GM18861 (cell line): ENCODE results near the gene TDO2.

Experiments
- ATAC-seq: cut with Tn5 transposase; IDR thresholded peaks from one replicate; pipeline ENCODE4 v1.9.1; 2021; ENCODE audit not compliant: unreplicated experiment

The TDO2 gene

DNA sequence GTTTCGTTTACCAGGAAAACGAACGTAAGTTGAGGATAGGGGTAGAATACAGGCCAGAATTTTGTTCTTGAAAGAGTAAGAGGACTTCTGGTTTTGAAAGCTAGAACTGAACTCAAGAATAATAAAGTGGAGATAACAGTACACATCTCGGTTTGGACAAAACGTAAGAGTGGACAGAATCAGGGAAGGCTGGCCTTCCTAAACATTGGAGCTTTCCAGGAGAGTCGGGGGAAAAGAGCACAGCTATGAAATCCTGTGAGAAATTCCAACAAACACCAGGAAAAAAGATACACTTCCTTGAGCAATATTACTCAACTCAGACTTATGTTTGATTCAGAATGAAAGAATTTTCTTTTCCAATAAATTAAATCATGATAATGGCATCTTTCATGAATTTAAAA, 49.0 kb downstream of the TDO2 start:
- ATAC-seq = no peak

DNA sequence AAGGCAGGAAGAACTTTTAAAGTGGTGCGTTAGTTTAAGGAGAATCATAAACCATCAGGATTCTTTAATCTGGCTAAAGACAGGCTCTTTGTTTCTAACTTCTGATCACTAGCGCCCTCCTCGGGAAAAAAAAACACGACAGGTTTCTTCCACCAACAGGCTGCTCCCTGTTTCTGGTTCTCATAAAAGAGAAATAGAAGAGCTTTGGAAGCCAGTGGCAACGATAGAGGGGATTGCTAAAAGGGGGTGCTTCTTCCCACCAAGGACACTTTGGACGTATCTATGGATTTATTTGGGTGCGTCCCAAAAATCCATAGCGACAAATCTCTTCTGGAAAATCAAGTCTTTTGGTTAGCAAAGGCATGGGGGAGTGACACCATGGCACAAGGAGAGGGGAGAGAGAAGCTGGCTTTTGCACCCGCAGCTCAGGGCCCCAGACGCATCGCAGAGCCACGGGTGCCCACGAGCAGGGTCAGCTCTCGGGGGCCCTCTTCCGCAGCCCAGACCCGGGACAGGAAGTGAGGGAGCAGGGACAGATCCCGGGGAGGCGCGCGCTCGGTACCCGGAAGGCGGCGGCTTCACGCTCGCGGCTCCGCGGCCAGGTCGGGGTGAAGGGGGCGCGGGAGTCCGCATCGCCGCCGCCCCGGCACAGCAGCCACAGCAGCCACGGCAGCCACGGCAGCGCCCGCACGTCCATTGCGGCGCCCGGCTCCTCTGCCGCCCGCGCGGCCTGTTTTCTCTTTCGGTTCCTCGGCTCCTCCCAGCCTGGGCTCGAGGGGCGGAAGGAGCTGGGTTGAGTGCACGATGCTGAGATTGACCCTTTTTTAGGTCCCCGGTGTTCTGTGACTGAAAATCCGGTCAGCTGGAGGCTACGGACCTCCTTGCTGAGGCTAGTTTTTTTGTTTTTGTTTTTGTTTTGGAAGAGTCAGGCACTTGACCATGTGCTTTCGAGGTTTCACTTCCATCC, 49.9 kb downstream of the TDO2 start, which contains the start of gene CTSO:
TSS of gene CTSO (minus strand) at position 716 of the 967 bp plus-strand sequence. CDS start at position 697, 19 bp downstream.
- ATAC-seq = peak; percentile 95

DNA sequence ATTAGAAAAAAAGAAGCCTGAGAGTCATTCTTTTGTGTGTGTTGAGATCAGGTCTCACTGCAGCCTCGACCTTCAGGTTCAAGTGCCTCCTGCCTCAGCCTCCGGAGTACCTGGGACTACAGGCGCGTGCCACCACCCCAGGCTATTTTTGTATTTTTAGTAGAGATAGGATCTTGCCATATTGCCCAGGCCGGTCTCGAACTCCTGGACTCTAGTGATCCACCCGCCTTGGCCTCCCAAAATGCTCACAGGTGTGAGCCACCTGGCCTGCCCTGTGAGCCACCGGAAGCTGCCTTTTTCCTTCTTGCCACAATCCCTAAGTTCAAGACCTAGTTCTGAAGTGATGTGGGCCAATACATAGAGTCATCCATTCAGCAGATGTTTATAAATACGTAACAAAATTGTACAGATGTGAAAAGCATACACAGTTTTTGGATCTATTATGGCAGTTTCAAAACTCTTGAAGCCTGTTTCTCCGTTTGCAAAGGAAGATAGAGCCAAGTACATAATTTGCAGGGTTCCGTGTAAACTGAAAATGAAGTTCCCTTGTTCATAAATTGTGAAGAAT, 50.7 kb downstream of the TDO2 start:
- no peak for ATAC-seq

DNA sequence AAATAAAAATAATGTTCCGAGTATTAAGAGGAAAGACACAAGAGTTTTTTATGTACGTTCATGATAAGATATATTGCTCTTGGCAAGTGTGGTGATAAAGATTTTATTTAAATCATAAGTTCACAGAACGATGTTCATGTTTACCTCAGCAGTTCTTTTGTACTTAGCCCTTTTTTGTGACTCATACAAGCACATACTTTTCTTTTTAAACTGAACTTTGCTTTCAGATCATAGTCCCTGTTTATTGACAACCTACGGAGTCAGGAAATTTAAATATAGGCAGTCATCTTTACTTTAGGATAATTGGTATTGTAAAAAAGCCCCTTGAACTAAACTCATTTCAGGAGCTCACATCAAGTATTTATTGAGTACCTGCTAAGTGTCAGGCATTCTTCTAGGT, 51.4 kb downstream of the TDO2 start:
- no peak for ATAC-seq

DNA sequence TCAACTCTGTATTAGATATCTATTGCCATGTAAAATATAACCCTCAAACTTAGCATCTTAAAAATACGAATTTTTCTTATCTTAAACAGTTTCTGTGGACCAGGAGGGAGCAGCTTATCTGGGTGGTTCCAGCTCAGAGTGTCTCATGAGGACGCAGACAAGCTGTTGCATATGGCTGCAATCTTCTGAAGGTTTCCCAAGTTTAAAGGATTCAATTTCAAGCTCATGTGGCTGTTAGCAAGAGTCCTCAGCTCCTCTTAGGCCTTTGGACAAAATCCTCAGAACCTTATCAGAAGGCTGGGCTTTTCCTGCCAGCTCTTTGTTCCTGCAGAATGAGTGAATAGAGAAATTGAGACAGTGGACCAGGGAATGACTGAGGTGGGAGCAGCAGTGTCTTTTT, 53.0 kb downstream of the TDO2 start:
- ATAC-seq = no peak

DNA sequence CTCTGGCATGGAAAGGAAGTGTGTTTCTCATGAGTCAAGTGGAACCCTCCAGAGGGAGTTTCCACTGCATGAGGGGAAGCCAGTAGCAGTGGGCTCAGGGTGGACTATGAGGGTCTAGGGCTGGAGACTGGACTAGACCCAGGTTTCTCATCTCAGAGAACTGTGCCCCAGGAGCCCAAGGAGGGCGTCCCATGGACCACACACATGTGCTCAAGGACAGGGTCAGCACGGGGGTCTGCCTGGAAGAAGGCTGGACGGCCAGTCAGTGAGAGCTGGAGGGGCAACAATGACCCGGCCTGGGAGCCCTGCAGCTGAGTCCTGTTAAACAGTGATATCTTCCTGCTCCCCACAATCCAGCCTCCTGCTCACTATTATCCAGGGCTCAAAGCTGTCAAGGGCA, 55.9 kb downstream of the TDO2 start:
- no peak for ATAC-seq

DNA sequence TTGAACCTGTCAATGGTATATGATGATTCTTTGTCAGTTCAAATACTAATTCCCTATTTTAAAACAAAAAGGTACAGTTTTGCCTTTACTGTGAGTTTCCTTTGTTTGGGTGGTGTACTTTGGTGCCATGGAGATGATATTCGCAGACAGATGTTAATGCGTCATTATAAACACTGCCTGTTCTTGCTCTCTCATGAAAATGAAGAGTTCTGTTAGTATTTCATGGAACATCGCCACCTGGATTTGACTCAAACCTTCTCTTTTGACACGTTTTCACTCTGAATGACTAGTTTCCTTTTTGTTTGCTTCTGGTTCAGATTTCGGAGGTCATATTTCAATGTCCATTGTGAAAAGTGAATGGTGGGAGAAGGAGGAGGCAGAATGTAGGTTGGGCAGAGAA, 57.0 kb downstream of the TDO2 start:
- no peak for ATAC-seq

DNA sequence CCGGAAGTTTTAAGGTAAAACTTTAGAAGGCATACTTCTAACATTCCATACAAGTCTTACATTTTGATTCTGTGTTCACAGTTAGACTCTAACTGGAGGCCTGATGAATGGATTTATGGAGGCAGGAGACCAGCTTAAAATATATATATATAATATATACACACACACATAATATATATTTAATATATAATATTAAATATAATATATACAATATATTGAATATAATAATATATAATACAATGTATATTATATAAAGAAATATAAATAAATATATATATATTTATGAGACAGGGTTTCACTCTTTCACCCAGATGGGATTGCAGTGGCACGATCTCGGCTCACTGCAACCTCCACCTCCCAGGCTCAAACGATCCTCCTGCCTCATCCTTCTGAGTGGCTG, 58.1 kb downstream of the TDO2 start:
- no peak for ATAC-seq

DNA sequence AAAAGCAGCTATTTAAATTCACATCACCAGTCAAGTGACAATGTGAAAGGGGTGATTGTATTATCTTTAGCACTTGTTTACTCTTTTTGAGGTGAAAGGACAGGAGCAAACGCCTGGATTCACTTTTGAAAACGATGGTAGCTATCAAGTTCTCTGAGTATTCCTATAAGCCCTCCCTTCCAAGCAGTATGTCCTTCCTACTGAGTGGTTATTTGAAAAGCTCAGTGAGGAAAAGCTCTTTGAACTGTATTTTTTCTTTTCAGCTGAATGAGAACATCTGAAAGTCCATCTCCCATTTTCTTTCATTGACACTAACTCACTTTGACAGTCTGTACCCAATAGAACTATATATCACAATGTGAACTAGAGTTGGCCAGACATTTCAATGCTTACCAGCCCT, 59.3 kb downstream of the TDO2 start:
- no peak for ATAC-seq

DNA sequence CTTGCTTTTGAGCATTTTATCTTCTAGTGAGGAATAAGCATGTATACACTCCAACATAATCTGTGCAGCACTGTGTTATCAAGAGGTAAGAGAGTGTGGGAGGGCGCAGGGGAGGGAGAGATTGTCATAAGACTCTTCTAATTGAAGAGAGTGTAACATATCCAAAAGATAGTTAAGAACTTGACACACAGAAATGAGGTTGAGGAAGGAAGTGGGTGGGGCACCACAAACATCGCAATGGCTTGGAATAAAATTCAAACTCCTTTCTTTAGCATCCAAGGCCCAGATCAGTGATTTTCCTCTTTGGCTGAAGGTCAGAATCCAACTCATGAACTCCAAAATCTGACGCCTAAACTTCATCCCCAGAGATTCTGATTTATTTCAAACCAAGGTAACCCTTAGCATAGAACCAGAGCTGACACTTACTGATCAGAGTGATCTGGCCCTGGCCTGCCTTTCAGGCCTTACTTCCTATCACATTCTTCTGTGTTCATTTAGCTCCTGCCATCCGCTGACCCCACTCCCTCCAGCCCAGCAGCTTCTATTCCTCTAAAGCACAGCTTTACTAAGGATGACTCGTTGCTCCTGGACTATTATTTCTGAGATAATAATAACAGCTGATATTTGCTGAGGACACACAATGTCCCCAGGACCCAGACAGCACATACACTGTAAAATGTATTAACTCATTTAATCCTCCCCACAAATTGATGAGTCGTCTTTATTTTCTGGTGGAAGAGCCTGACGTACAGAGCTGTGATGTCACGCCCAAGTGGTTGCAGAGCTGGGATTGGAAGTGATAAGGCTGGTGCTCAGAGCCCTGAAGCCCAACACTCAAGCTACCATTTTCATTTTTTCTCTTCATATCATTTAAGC, 60.8 kb downstream of the TDO2 start:
- no peak for ATAC-seq

DNA sequence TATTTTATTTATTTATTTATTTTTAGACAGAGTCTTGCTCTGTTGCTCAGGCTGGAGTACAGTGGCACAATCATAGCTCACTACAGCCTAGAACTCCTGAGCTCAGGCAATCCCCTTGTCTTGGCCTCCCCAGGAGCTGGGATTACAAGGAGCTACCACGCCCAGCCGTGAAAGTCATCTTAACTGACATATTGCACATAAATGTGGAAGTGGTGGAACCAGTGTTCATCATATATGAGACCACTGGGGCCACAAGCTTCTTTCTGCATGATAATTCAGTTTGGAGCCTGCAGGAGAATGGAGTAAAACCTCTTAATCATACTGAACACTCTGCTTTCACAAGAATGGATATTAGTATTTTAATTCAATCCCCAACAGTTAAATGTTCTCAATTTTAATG, 62.7 kb downstream of the TDO2 start:
- ATAC-seq = no peak

DNA sequence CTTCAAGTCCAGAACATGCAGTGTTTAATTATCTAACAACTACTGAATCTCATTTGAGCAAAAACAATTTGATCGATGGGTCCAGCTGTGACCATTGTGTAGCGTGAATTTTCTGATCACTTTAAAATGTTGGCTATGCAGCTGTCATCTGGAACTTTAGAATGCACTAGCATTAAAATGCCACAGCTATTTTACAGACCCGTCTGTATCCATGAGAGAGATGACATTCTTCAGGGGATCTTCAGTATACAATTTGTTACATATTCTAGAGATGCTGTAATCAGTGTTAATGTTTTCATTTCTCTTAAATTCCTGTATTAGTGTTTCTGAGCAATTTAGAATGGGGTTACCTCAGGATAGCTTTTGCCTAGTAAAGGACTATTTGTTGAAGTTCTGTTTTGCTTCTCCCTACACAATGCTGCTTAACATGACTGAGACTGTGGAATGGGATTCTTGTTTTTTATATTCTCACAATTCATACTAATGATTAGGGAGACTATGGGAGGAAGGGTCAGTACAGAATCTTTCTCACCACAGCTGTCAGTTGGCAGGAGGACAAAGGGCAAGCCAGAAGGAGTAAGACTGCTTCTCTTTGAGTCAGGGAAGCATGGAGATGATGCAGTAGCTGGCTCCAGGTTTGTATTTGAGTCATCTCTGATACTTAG, 63.4 kb downstream of the TDO2 start:
- no peak for ATAC-seq
